Measurements from ENCODE around the gene PRDM15.

PRDM15 gene

DNA sequence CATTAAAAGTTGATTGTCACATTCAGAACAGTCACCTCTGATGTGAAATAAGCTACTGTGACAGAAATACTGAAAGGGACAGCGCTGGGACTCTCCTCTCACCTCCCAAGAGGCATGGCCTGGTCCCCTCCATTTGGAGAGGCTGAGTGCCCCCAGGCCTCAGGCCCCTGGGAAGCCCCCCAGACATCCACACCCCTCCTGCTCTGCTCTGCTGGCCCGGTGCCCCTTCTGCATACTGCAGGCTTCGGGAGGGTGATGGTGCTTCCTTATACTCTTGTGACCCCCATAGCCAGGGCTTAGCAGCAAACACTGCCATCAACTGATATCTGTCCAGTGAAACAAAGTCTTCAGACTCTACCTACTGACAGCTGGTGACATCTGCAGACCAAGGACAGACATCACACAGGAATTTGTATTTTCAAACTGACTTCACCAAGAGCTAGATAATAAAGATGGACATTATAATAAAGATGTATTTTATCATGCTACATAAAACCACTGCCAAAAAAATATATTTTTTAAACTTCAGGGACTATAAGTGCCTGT lies 37.8 kb upstream of the PRDM15 start:
- Histone ChIP-seq H3K36me3 (peaks cover 63% of the 10 kb centered on the region), H3K4me3 (ENCODE audit: low read depth, low read length) (no peak overlapping the region), H3K27ac (no peak overlapping the region), H3K9me3 (ENCODE audit: severe bottlenecking) (no peaks in the 10 kb centered on the region), H3K27me3 (ENCODE audit: insufficient read depth, low read depth, severe bottlenecking) (no peaks in the 10 kb centered on the region)
- no peak for DNase-seq
- TF ChIP-seq, protein P1, sequence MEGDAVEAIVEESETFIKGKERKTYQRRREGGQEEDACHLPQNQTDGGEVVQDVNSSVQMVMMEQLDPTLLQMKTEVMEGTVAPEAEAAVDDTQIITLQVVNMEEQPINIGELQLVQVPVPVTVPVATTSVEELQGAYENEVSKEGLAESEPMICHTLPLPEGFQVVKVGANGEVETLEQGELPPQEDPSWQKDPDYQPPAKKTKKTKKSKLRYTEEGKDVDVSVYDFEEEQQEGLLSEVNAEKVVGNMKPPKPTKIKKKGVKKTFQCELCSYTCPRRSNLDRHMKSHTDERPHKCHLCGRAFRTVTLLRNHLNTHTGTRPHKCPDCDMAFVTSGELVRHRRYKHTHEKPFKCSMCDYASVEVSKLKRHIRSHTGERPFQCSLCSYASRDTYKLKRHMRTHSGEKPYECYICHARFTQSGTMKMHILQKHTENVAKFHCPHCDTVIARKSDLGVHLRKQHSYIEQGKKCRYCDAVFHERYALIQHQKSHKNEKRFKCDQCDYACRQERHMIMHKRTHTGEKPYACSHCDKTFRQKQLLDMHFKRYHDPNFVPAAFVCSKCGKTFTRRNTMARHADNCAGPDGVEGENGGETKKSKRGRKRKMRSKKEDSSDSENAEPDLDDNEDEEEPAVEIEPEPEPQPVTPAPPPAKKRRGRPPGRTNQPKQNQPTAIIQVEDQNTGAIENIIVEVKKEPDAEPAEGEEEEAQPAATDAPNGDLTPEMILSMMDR (IDR thresholded peaks at IDR 0.05; ENCODE audit: low read depth, low read length): no peak

DNA sequence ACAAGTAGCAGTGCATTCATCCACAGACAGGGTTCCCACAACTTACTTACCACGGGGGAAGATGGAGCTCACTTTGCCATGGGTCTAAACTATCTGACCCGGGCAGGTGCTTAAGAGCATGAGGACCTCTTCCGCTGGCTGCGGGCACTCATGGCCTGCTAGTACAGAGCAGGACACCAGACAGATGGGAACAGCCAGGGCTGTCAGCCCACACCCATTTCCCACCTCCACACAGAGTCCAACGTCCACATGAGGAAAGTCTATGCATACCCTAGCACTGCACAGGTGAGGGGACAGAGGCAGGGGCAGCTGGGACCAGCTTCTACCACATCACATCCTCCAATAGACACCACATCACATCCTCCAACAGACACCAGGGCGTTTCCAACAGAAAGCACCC lies 35.8 kb upstream of the PRDM15 start:
- Histone ChIP-seq H3K9me3 (ENCODE audit: severe bottlenecking) (no peaks in the 10 kb centered on the region), H3K27ac (no peak overlapping the region), H3K36me3 (peaks cover 75% of the 10 kb centered on the region), H3K27me3 (ENCODE audit: insufficient read depth, low read depth, severe bottlenecking) (no peaks in the 10 kb centered on the region), H3K4me3 (ENCODE audit: low read depth, low read length) (no peak overlapping the region)
- no peak for DNase-seq
- TF ChIP-seq, protein P1 (IDR thresholded peaks at IDR 0.05; ENCODE audit: low read depth, low read length): no peak

DNA sequence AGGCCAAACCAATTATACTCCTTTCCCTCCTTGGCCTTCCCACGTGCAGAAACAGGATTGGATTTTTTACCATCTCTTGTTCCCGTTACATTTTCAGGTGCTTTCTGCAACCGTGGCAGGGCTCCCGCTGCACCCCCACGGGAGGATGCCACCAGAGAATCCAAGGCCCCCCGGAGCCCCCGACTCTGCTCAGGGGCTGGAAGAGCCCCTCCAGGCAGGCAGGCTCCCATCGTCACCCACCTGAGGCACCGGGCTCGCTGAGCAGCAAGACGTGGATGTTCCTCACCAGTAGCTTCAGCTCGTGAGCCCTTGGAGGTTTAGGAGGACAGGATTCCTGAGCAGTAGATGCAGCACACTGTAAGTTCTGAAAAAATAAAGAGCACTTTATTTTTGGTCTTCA lies 35.2 kb upstream of the PRDM15 start:
- no peak for DNase-seq
- Histone ChIP-seq H3K27me3 (ENCODE audit: insufficient read depth, low read depth, severe bottlenecking) (no peaks in the 10 kb centered on the region), H3K4me3 (ENCODE audit: low read depth, low read length) (no peak overlapping the region), H3K36me3 (peaks cover 78% of the 10 kb centered on the region), H3K9me3 (ENCODE audit: severe bottlenecking) (no peaks in the 10 kb centered on the region), H3K27ac (no peak overlapping the region)
- TF ChIP-seq, protein P1 (IDR thresholded peaks at IDR 0.05; ENCODE audit: low read depth, low read length): no peak

DNA sequence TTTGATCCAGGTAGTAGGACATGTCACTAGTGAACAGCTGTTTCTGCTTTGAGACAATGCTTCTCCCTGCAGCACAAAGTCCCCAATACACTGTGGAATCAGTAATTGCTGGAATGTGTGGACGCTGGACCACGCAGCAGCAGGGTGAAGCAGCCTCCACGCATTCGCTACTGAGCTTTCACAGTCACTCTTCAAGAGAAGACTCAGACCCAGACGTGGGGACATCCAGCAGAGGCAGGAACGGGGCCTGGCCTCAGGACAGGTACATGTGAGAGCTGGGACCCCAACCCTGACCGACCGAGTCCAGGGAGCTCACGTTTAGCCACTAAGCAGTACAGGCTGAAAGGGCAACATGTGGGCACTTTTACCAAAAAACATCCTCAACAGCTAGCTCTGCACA lies 34.1 kb upstream of the PRDM15 start:
- H3K27ac ChIP-seq: no peak overlapping the region
- no peak for DNase-seq
- H3K4me3 ChIP-seq (ENCODE audit: low read depth, low read length): no peak overlapping the region
- TF ChIP-seq, protein P1 (IDR thresholded peaks at IDR 0.05; ENCODE audit: low read depth, low read length): no peak
- H3K36me3 ChIP-seq: peaks cover 83% of the 10 kb centered on the region
- H3K27me3 ChIP-seq (ENCODE audit: insufficient read depth, low read depth, severe bottlenecking): no peaks in the 10 kb centered on the region
- H3K9me3 ChIP-seq (ENCODE audit: severe bottlenecking): no peaks in the 10 kb centered on the region

DNA sequence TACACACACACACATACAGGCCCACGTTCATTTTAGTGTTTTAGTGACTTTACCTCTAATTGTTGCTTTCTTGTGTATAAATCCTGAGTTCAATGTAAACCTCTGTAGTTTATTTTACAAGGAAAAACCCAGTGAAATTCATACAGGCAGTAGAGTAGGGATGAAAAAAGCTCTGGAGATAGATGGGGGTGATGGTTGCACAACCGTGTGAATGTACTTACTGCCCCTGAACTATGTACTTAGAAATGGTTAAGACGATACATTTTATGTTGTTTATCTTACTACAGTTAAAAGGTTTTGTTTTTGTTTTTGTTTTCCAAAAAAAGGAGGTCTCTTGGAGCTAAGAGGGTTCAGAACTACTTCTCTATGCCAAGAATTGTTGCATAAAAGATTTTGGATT lies 29.7 kb upstream of the PRDM15 start:
- Histone ChIP-seq H3K4me3 (ENCODE audit: low read depth, low read length) (no peak overlapping the region), H3K27ac (no peak overlapping the region), H3K9me3 (ENCODE audit: severe bottlenecking) (no peaks in the 10 kb centered on the region), H3K36me3 (peaks cover 72% of the 10 kb centered on the region), H3K27me3 (ENCODE audit: insufficient read depth, low read depth, severe bottlenecking) (no peaks in the 10 kb centered on the region)
- no peak for DNase-seq
- TF ChIP-seq, protein P1 (IDR thresholded peaks at IDR 0.05; ENCODE audit: low read depth, low read length): no peak
